Measurements from ENCODE around the gene MAMLD1.

The MAMLD1 gene

GRCh38 chrX:150408007-150408406, 44.9 kb downstream of the MAMLD1 start:
- DNase-seq = no peak

GRCh38 chrX:150408561-150408960, 45.4 kb downstream of the MAMLD1 start:
- no peak for DNase-seq

- no peak for DNase-seq
Measured at GRCh38 chrX:150409486-150409885, 46.4 kb downstream of the MAMLD1 start.

GRCh38 chrX:150409964-150410363, 46.8 kb downstream of the MAMLD1 start:
- DNase-seq = no peak

- no peak for DNase-seq
Measured at GRCh38 chrX:150410513-150410912, 47.4 kb downstream of the MAMLD1 start.

GRCh38 chrX:150411656-150412055, 48.5 kb downstream of the MAMLD1 start:
- DNase-seq = no peak

- DNase-seq = no peak
Measured at GRCh38 chrX:150414228-150414627, 51.1 kb downstream of the MAMLD1 start.

- DNase-seq = no peak
Measured at GRCh38 chrX:150416469-150416868, 53.4 kb downstream of the MAMLD1 start.

- DNase-seq = no peak
Measured at GRCh38 chrX:150421816-150422215, 58.7 kb downstream of the MAMLD1 start.

- DNase-seq = no peak
Measured at GRCh38 chrX:150429594-150429993, 66.5 kb downstream of the MAMLD1 start.

GRCh38 chrX:150436195-150436594, 73.1 kb downstream of the MAMLD1 start:
- DNase-seq = no peak

GRCh38 chrX:150438165-150438564, 75.0 kb downstream of the MAMLD1 start:
- no peak for DNase-seq

- DNase-seq = no peak
Measured at GRCh38 chrX:150446151-150446550, 83.0 kb downstream of the MAMLD1 start.

GRCh38 chrX:150446995-150447394, 83.9 kb downstream of the MAMLD1 start:
- DNase-seq = no peak

- DNase-seq = no peak
Measured at GRCh38 chrX:150449313-150449712, 86.2 kb downstream of the MAMLD1 start.

GRCh38 chrX:150450519-150451177, 87.5 kb downstream of the MAMLD1 start:
- DNase-seq = no peak

- no peak for DNase-seq
Measured at GRCh38 chrX:150451953-150452352, 88.8 kb downstream of the MAMLD1 start.

GRCh38 chrX:150454083-150454482, 91.0 kb downstream of the MAMLD1 start:
- no peak for DNase-seq

GRCh38 chrX:150454508-150455214, 91.5 kb downstream of the MAMLD1 start:
- no peak for DNase-seq

GRCh38 chrX:150455215-150455608, 92.1 kb downstream of the MAMLD1 start:
- no peak for DNase-seq

GRCh38 chrX:150456466-150456865, 93.3 kb downstream of the MAMLD1 start:
- DNase-seq = no peak

GRCh38 chrX:150456941-150457340, 93.8 kb downstream of the MAMLD1 start:
- DNase-seq = no peak

- no peak for DNase-seq
Measured at GRCh38 chrX:150459196-150459595, 96.1 kb downstream of the MAMLD1 start.

- DNase-seq = no peak
Measured at GRCh38 chrX:150460063-150460462, 96.9 kb downstream of the MAMLD1 start.

GRCh38 chrX:150460781-150461180, 97.7 kb downstream of the MAMLD1 start:
- no peak for DNase-seq
